Prostate gland (tissue), 2 donors: ENCODE results near the gene KRTAP10-6. TPM values are rescaled to one million over a fixed set of nuclear protein-coding genes. Genes with fewer than 3 reads are reported as not detected.

ENCODE experiments used
- DNase-seq: peaks from one replicate; pipeline ENCODE4 v3.0.0-alpha.2; 2019; ENCODE audit warnings: low spot score
- H3K27ac ChIP-seq, 2 donors: fragments of 200-600 bp; sonication (generic); 2 replicates each; pipeline ENCODE4 v1.5.1; 2017 to 2019
- H3K27me3 ChIP-seq: fragments of 200-600 bp; sonication (generic); replicated peaks from 2 replicates; pipeline ENCODE4 v1.5.1; 2019; ENCODE audit not compliant: insufficient read depth
- H3K36me3 ChIP-seq, 2 donors: fragments of 200-600 bp; sonication (generic); 1 replicate in 1 of 2; 2 replicates in 1 of 2; pipeline versions ENCODE4 v1.5.1 to v1.8.1; 2017 to 2019
- H3K4me1 ChIP-seq: fragments of 200-600 bp; sonication (generic); replicated peaks from 2 replicates; pipeline ENCODE4 v1.5.1; 2019
- H3K4me3 ChIP-seq, 2 donors: fragments of 200-600 bp; sonication (generic); 2 replicates each; pipeline ENCODE4 v1.5.1; 2017 to 2019
- H3K9me3 ChIP-seq: fragments of 200-600 bp; sonication (generic); 2 replicates; pipeline ENCODE4 v1.5.1; 2017
- POLR2A ChIP-seq: fragments of 450-650 bp; IDR thresholded peaks from one replicate; pipeline ENCODE4 v1.6.1; 2016; ENCODE audit warnings: antibody characterized with exemption, mild to moderate bottlenecking
- POLR2AphosphoS5 ChIP-seq: sonication (generic); formaldehyde crosslinking; IDR thresholded peaks from one replicate; pipeline ENCODE4 v1.6.1; 2017; ENCODE audit warnings: antibody characterized with exemption
- WGBS: methylation state at CpG from one replicate; pipeline ENCODE4 v1.1.5; 2018; 5-methylcytosine and 5-hydroxymethylcytosine counted together
- intact Hi-C: fragments of 100-400 bp; cut with DNase I; formaldehyde crosslinking; loops from one replicate; pipeline ENCODE4 v1.14.2; 2022
- total RNA-seq, 2 donors: library from RNA; depleted of rRNA; stranded (reverse); fragments of >200 nt; gene quantifications; one replicate each; pipeline ENCODE4 v1.1.0, GENCODE V29; 2016
- TF ChIP-seq, protein P1 (sequence below), 4 experiments: fragments of 200-600 bp in 2 of 4; fragments of 450-650 bp in 2 of 4; sonication (generic) in 2 of 4; IDR thresholded peaks; 1 replicate in 3 of 4; 2 replicates in 1 of 4; pipeline ENCODE4 v1.5.1; 2016 to 2019; ENCODE audit warnings: antibody characterized with exemption in 4 of 4, mild to moderate bottlenecking in 2 of 4, moderate library complexity in 2 of 4

Gene KRTAP10-6
- total RNA-seq, 2 donors from 2014 or later, result not detected

DNA sequence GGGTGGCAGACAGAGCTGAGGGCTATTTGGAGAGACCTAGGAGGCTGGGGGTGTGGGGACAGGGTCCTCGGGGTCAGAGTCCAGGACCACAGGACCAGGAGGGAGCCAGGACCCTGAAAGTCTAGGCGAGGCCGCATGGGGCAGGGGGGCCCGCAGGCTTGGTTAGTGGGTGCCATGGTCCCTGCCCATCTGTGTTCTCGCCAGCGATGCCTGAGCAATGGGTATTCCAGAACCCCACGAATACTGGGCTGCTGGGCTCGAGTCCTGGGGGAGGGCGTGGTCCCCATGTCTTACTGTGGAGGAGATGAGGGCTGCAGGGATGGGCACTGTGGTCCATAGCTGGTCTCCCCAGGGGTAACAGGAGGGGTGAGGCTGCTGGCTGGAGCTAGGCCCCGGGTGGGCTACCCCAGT, 2.0 kb downstream of the KRTAP10-6 start:
- Histone ChIP-seq H3K27me3 (no peaks in the 10 kb centered on the region), H3K4me3 (no peak overlapping the region), H3K4me1 (no peaks in the 10 kb centered on the region), H3K27ac (no peak overlapping the region), H3K36me3 (no peaks in the 10 kb centered on the region), H3K9me3 (no peaks in the 10 kb centered on the region)
- TF ChIP-seq POLR2AphosphoS5, result no peak
- TF ChIP-seq, protein P1, sequence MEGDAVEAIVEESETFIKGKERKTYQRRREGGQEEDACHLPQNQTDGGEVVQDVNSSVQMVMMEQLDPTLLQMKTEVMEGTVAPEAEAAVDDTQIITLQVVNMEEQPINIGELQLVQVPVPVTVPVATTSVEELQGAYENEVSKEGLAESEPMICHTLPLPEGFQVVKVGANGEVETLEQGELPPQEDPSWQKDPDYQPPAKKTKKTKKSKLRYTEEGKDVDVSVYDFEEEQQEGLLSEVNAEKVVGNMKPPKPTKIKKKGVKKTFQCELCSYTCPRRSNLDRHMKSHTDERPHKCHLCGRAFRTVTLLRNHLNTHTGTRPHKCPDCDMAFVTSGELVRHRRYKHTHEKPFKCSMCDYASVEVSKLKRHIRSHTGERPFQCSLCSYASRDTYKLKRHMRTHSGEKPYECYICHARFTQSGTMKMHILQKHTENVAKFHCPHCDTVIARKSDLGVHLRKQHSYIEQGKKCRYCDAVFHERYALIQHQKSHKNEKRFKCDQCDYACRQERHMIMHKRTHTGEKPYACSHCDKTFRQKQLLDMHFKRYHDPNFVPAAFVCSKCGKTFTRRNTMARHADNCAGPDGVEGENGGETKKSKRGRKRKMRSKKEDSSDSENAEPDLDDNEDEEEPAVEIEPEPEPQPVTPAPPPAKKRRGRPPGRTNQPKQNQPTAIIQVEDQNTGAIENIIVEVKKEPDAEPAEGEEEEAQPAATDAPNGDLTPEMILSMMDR (IDR thresholded peaks at IDR 0.05), result no peak
- no peak for TF ChIP-seq POLR2A
- no peak for DNase-seq
- intact Hi-C loops, result no loop called here
- 90% methylated on average over 9 of the region's 10 CpGs for WGBS

DNA sequence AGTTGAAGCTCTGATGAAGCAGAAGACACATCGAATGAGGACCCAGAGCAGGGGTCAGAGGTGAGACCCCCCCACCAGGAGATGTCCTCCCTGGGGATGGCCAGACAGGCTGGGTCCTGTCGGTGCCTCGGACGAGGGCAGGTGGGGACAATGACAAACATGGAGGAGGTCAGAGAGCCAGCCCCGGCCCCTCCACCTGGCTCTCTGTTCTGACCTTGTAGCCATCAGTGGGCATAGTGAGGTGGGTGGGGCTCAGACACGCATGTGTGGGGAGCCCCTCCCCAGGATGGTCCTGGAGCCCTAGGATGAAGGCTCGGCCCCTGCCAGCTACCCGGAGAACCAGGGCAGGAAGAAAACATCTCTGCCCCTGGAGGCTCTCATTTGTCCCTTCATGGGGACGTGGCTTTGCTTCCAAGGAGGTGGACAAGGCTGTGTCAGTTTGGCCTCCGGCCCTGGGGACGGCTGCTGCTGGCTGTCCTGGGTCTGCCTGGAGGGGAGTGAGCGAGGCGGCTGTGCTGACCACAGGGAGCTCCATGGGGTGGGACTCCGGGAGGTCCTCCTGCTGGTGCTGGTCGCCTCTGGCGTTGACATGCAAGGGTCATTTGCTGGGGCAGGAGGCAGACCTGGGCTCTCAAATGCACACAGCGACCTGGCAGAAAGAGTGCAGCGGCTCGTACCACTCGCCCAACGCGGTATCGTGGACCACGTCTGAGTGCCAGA, 2.6 kb downstream of the KRTAP10-6 start:
- Histone ChIP-seq H3K4me1 (no peaks in the 10 kb centered on the region), H3K27ac (no peak overlapping the region), H3K36me3 (no peaks in the 10 kb centered on the region), H3K9me3 (no peaks in the 10 kb centered on the region), H3K27me3 (no peaks in the 10 kb centered on the region), H3K4me3 (no peak overlapping the region)
- intact Hi-C loops, result no loop called here
- TF ChIP-seq, protein P1 (IDR thresholded peaks at IDR 0.05), result no peak
- no peak for DNase-seq
- WGBS, result 84% methylated on average over 24 of the region's 24 CpGs

DNA sequence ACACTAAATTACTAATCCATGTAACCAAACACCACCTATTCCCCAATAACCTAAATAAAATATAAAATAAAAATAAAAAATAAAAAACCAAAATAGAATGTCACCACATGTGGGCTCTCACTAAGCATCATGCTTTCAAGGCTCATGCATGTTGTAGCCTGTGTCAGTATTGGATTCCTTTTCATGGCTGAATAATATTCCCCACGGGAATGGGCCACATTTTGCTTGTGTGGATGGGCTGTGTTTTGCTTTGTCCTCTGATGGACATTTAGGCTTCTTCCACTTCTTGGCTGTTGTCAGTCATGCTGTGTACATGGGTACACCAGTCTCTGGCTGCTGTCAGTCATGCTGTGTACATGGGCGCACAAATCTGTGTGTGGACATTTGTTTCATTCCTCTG, 3.2 kb downstream of the KRTAP10-6 start:
- no peaks in the 10 kb centered on the region for H3K4me1 ChIP-seq
- H3K4me3 ChIP-seq, result no peak overlapping the region
- H3K9me3 ChIP-seq, result no peaks in the 10 kb centered on the region
- no peaks in the 10 kb centered on the region for H3K36me3 ChIP-seq
- no peak for TF ChIP-seq POLR2A
- no peak for TF ChIP-seq POLR2AphosphoS5
- TF ChIP-seq, protein P1 (IDR thresholded peaks at IDR 0.05), result no peak
- DNase-seq, result no peak
- 97% methylated on average over 2 of the region's 2 CpGs for WGBS
- no peaks in the 10 kb centered on the region for H3K27me3 ChIP-seq
- no peak overlapping the region for H3K27ac ChIP-seq
- intact Hi-C loops, result no loop called here

DNA sequence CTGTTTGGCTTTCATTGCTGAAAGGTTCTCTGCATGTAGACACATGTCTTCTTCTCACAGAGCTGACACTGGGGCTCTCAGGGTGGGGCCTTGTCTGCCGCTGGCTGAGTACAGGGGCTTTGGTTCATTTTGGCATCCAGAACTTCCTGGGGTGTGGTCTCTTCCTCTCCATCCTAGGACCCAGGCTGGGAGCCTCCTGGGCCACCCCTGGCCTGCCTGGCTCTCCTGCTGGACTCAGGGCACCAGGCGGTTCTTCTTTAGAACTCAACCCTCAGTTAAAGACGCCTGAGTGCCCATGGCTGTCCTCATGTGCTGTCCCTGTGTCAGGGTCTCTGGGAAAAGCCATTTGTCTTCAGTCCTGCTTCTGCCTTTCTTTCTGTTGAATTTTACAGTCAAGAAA, 6.4 kb downstream of the KRTAP10-6 start:
- H3K4me1 ChIP-seq, result no peaks in the 10 kb centered on the region
- no peaks in the 10 kb centered on the region for H3K27me3 ChIP-seq
- 71% methylated on average over 3 of the region's 3 CpGs for WGBS
- no peak overlapping the region for H3K4me3 ChIP-seq
- no peaks in the 10 kb centered on the region for H3K36me3 ChIP-seq
- no peak for DNase-seq
- intact Hi-C loops, result no loop called here
- no peak overlapping the region for H3K27ac ChIP-seq
- H3K9me3 ChIP-seq, result no peaks in the 10 kb centered on the region
- TF ChIP-seq POLR2A, result no peak
- TF ChIP-seq, protein P1 (IDR thresholded peaks at IDR 0.05), result no peak

DNA sequence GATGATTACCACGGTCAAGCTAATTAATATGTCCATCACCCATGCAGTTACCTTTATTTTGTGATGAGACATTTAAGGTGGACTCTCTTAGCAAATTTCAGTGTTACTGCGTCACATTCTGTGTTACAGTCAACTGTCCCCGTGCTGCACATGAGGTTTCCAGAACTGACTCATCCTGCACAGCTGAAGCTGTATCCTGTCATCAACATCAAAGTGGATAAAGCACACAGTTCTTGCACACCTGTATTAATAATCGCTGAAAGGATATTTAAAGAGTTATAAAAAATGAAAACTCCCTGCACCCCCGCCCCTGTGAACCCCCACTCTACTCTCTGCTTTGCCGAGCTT, 8.5 kb downstream of the KRTAP10-6 start:
- intact Hi-C loops, result no loop called here
- DNase-seq, result no peak
- no peaks in the 10 kb centered on the region for H3K36me3 ChIP-seq
- 36% methylated on average over 6 of the region's 6 CpGs for WGBS
- no peaks in the 10 kb centered on the region for H3K9me3 ChIP-seq
- H3K4me3 ChIP-seq, result no peak overlapping the region
- H3K27ac ChIP-seq, result no peak overlapping the region
- no peak for TF ChIP-seq POLR2A
- TF ChIP-seq, protein P1 (IDR thresholded peaks at IDR 0.05), result no peak
- TF ChIP-seq POLR2AphosphoS5, result no peak
- H3K27me3 ChIP-seq, result no peaks in the 10 kb centered on the region
- H3K4me1 ChIP-seq, result no peaks in the 10 kb centered on the region
